ENCODE measurements around the gene MAS1.

DNA sequence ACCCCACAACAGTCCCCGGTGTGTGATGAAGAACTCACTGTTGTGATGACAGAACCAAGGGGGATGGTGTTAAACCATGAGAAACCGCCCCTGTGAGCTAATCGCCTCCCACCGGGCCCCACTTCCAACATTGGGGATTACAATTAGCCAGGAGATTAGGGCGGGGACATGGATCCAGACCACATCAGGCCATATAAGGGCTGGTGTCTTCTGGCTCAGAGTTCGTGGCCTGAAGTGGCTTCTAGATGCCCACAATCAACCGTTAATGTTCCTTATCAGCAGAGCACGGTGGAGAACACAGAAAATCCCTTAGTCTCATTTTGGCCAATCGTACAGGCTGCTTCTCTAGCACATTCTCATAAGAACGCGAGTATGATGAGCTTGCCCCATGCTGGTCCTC, 10.9 kb upstream of the MAS1 start:
- no peak for TF ChIP-seq POLR2A (IDR thresholded peaks at IDR 0.05; ENCODE audit: low read length)
- TF ChIP-seq GATA1 (IDR thresholded peaks at IDR 0.05; ENCODE audit: low read depth, low read length), result no peak

Data from erythroblast (primary cell).